AG04450 (cell line): ENCODE data around the gene CYP1A2. TPM values are rescaled to one million over a fixed set of nuclear protein-coding genes. Genes with fewer than 3 reads are reported as not detected.

Source experiments
- CTCF ChIA-PET: fragments of 300-600, 350-600 bp; formaldehyde crosslinking; extraction: SDS; loops from one replicate; lab custom pipeline; 2022; ENCODE audit warnings: antibody characterized with exemption, inconsistent platforms; lab: Charles Lee
- POLR2A ChIA-PET: fragments of 350-600 bp; formaldehyde crosslinking; extraction: SDS; loops from one replicate; lab custom pipeline; 2021; ENCODE audit warnings: antibody characterized with exemption, inconsistent platforms; lab: Yijun Ruan, JAX
- DNase-seq: peaks from one replicate; pipeline ENCODE4 v3.0.0-alpha.2; 2011; ENCODE audit warnings: low read depth, low spot score
- H3K27ac ChIP-seq: one replicate; pipeline ENCODE4 v1.5.1; 2012; ENCODE audit warnings: low read depth, low read length, control low read depth
- H3K27me3 ChIP-seq: one replicate; pipeline ENCODE4 v1.6.0; 2012; ENCODE audit warnings: low read length; ENCODE audit not compliant: control insufficient read depth, insufficient read depth
- H3K4me3 ChIP-seq: 2 replicates; pipeline ENCODE4 v1.5.1; 2011; ENCODE audit warnings: mild to moderate bottlenecking, low read depth, low read length, control low read depth
- H3K9me3 ChIP-seq: 2 replicates; pipeline ENCODE4 v1.5.1; 2012; ENCODE audit warnings: low read length; ENCODE audit not compliant: control insufficient read depth, insufficient read depth
- polyA plus RNA-seq: library from polyadenylated mRNA; depleted of rRNA; stranded (reverse); fragments of >200 nt; gene quantifications from 2 replicates; pipeline ENCODE4 v1.2.3, GENCODE V29; 2011
- TF ChIP-seq, protein P1 (sequence below): IDR thresholded peaks from 2 replicates; pipeline ENCODE4 v1.5.1; 2011; ENCODE audit warnings: low read depth, low read length, control low read depth, inconsistent platforms

CYP1A2 gene
- polyA plus RNA-seq, 1 experiment = not detected

GRCh38 chr15:74776821-74777768, 28.4 kb downstream of the CYP1A2 start:
- ChIA-PET POLR2A (no interaction called here), CTCF (interaction anchor here (1.1 to 3.1 kb wide), 7 partner anchors 8 to 145 kb away, joined by 3 to 12 read pairs (median 7); no protein-coding TSS in a partner anchor)
- Histone ChIP-seq H3K9me3 (no peaks in the 10 kb centered on the region), H3K27ac (no peak overlapping the region), H3K27me3 (no peaks in the 10 kb centered on the region), H3K4me3 (no peak overlapping the region)
- no peak for DNase-seq
- TF ChIP-seq, protein P1, sequence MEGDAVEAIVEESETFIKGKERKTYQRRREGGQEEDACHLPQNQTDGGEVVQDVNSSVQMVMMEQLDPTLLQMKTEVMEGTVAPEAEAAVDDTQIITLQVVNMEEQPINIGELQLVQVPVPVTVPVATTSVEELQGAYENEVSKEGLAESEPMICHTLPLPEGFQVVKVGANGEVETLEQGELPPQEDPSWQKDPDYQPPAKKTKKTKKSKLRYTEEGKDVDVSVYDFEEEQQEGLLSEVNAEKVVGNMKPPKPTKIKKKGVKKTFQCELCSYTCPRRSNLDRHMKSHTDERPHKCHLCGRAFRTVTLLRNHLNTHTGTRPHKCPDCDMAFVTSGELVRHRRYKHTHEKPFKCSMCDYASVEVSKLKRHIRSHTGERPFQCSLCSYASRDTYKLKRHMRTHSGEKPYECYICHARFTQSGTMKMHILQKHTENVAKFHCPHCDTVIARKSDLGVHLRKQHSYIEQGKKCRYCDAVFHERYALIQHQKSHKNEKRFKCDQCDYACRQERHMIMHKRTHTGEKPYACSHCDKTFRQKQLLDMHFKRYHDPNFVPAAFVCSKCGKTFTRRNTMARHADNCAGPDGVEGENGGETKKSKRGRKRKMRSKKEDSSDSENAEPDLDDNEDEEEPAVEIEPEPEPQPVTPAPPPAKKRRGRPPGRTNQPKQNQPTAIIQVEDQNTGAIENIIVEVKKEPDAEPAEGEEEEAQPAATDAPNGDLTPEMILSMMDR = no peak

GRCh38 chr15:74777769-74778598, 29.3 kb downstream of the CYP1A2 start:
- Histone ChIP-seq H3K9me3 (no peaks in the 10 kb centered on the region), H3K4me3 (no peak overlapping the region), H3K27ac (no peak overlapping the region), H3K27me3 (no peaks in the 10 kb centered on the region)
- no peak for DNase-seq
- TF ChIP-seq, protein P1 = no peak
- POLR2A ChIA-PET = no interaction called here
- CTCF ChIA-PET = interaction anchor here (1.1 to 3.1 kb wide), 7 partner anchors 9 to 146 kb away, joined by 3 to 12 read pairs (median 7); no protein-coding TSS in a partner anchor

- ChIA-PET POLR2A (no interaction called here), CTCF (interaction anchor here (1.7 to 3.8 kb wide), 5 partner anchors 8 to 144 kb away, joined by 11 to 54 read pairs (median 14); no protein-coding TSS in a partner anchor)
- no peaks in the 10 kb centered on the region for H3K27me3 ChIP-seq
Observed at GRCh38 chr15:74778599-74778970, 29.9 kb downstream of the CYP1A2 start.

GRCh38 chr15:74779162-74779648, 30.6 kb downstream of the CYP1A2 start:
- TF ChIP-seq, protein P1 = no peak
- ChIA-PET CTCF (interaction anchor here (2.9 to 3.8 kb wide), 4 partner anchors 9 to 144 kb away, joined by 12 to 54 read pairs (median 16); no protein-coding TSS in a partner anchor), POLR2A (no interaction called here)
- H3K27ac ChIP-seq = no peak overlapping the region
- DNase-seq = no peak
- no peaks in the 10 kb centered on the region for H3K27me3 ChIP-seq
- no peak overlapping the region for H3K4me3 ChIP-seq
- no peaks in the 10 kb centered on the region for H3K9me3 ChIP-seq

More at GRCh38 chr15:74778599-74778970, 29.9 kb downstream of the CYP1A2 start:
- Histone ChIP-seq H3K9me3 (no peaks in the 10 kb centered on the region), H3K4me3 (no peak overlapping the region), H3K27ac (no peak overlapping the region)
- TF ChIP-seq, protein P1 = no peak
- DNase-seq = no peak
